ENCODE data around the gene GSTA2.

DNA sequence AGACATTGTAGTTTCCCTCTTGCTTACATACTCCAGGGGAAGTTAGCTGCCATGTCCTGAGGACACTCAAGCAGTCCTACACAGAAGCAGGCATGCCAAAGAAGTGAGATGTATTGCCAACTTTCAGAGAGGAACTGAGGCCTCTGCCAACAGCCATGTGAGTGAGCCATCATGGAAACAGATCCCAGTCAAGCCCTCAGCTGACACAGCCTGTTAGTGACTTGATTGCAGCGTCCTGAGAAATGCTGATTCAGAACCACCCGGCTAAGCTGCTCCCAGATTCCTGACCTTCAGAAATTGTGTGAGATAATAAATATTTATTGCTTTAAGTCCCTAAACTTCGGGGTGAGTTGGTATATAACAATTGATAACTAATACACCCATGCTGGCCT is 38.1 kb downstream of the GSTA2 start:
- TF ChIP-seq, protein P1, sequence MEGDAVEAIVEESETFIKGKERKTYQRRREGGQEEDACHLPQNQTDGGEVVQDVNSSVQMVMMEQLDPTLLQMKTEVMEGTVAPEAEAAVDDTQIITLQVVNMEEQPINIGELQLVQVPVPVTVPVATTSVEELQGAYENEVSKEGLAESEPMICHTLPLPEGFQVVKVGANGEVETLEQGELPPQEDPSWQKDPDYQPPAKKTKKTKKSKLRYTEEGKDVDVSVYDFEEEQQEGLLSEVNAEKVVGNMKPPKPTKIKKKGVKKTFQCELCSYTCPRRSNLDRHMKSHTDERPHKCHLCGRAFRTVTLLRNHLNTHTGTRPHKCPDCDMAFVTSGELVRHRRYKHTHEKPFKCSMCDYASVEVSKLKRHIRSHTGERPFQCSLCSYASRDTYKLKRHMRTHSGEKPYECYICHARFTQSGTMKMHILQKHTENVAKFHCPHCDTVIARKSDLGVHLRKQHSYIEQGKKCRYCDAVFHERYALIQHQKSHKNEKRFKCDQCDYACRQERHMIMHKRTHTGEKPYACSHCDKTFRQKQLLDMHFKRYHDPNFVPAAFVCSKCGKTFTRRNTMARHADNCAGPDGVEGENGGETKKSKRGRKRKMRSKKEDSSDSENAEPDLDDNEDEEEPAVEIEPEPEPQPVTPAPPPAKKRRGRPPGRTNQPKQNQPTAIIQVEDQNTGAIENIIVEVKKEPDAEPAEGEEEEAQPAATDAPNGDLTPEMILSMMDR (IDR thresholded peaks at IDR 0.05), result no peak
- no peak for TF ChIP-seq POLR2A (IDR thresholded peaks at IDR 0.05)

Measured in gastroesophageal sphincter (tissue), 3 donors.